Trophoblast cell (in vitro differentiated cells and primary cell): Measurements from ENCODE around the gene CROCC2.

ENCODE experiments used
- DNase-seq, 2 donors: peaks; one replicate each; pipeline ENCODE4 v3.0.0-alpha.2; 2016
- H2AFZ ChIP-seq: 2 replicates; pipeline ENCODE4 v1.6.1; 2013; ENCODE audit warnings: low read length, moderate library complexity, mild to moderate bottlenecking; ENCODE audit not compliant: insufficient read depth, poor library complexity
- H2AK5ac ChIP-seq: 2 replicates; pipeline ENCODE4 v1.6.1; 2013; ENCODE audit warnings: mild to moderate bottlenecking, low read length
- H2BK120ac ChIP-seq: 2 replicates; pipeline ENCODE4 v1.6.1; 2013; ENCODE audit warnings: low read length, mild to moderate bottlenecking, moderate library complexity; ENCODE audit not compliant: insufficient read depth, poor library complexity
- H2BK12ac ChIP-seq: 2 replicates; pipeline ENCODE4 v1.6.1; 2013; ENCODE audit warnings: mild to moderate bottlenecking, low read length, moderate library complexity
- H2BK5ac ChIP-seq: 2 replicates; pipeline ENCODE4 v1.6.1; 2013; ENCODE audit warnings: low read length, low read depth, moderate library complexity, mild to moderate bottlenecking; ENCODE audit not compliant: poor library complexity
- H3K14ac ChIP-seq: 2 replicates; pipeline ENCODE4 v1.6.1; 2013; ENCODE audit warnings: mild to moderate bottlenecking, low read length
- H3K18ac ChIP-seq: 2 replicates; pipeline ENCODE4 v1.6.1; 2013; ENCODE audit warnings: mild to moderate bottlenecking, low read length
- H3K23ac ChIP-seq: 2 replicates; pipeline ENCODE4 v1.6.1; 2013; ENCODE audit warnings: low read length
- H3K27ac ChIP-seq: 2 replicates; pipeline ENCODE4 v1.5.1; 2013; ENCODE audit warnings: low read depth, mild to moderate bottlenecking, inconsistent platforms, low read length, moderate library complexity
- H3K27me3 ChIP-seq: 2 replicates; pipeline ENCODE4 v1.6.1; 2013; ENCODE audit warnings: inconsistent platforms, mild to moderate bottlenecking, low read length, moderate library complexity; ENCODE audit not compliant: insufficient read depth
- H3K36me3 ChIP-seq, 2 experiments: 1 replicate in 1 of 2; 2 replicates in 1 of 2; pipeline ENCODE4 v1.6.1; 2013; ENCODE audit warnings: low read length in 2 of 2, mild to moderate bottlenecking in 2 of 2, moderate library complexity in 1 of 2; ENCODE audit not compliant: insufficient read depth in 2 of 2, control insufficient read depth in 1 of 2
- H3K4ac ChIP-seq: 2 replicates; pipeline ENCODE4 v1.6.1; 2013; ENCODE audit warnings: low read depth, mild to moderate bottlenecking, low read length, moderate library complexity
- H3K4me1 ChIP-seq, 2 experiments: 1 replicate in 1 of 2; 2 replicates in 1 of 2; pipeline ENCODE4 v1.6.1; 2013; ENCODE audit warnings: low read length in 2 of 2, mild to moderate bottlenecking in 2 of 2, moderate library complexity in 1 of 2; ENCODE audit not compliant: insufficient read depth in 2 of 2, control insufficient read depth in 1 of 2
- H3K4me2 ChIP-seq: 2 replicates; pipeline ENCODE4 v1.6.1; 2013; ENCODE audit warnings: inconsistent platforms, mild to moderate bottlenecking, low read length, moderate library complexity
- H3K4me3 ChIP-seq: 2 replicates; pipeline ENCODE4 v1.5.1; 2013; ENCODE audit warnings: mild to moderate bottlenecking, low read depth, low read length, inconsistent platforms
- H3K79me1 ChIP-seq: one replicate; pipeline ENCODE4 v1.6.1; 2013; ENCODE audit warnings: low read length
- H3K79me2 ChIP-seq: 2 replicates; pipeline ENCODE4 v1.6.1; 2013; ENCODE audit warnings: low read length, mild to moderate bottlenecking; ENCODE audit not compliant: control insufficient read depth, insufficient read depth, poor library complexity
- H3K9ac ChIP-seq: 2 replicates; pipeline ENCODE4 v1.6.1; 2013; ENCODE audit warnings: mild to moderate bottlenecking, low read length
- H3K9me3 ChIP-seq: 2 replicates; pipeline ENCODE4 v1.6.1; 2013; ENCODE audit warnings: low read depth, mild to moderate bottlenecking, control low read depth, inconsistent platforms, low read length; ENCODE audit not compliant: insufficient read depth
- H4K12ac ChIP-seq: 2 replicates; pipeline ENCODE4 v1.6.1; 2013; ENCODE audit warnings: low read depth, mild to moderate bottlenecking, low read length, moderate library complexity
- H4K8ac ChIP-seq: 2 replicates; pipeline ENCODE4 v1.6.1; 2013; ENCODE audit warnings: low read depth, mild to moderate bottlenecking, low read length, moderate library complexity
- H4K91ac ChIP-seq: one replicate; pipeline ENCODE4 v1.6.1; 2013; ENCODE audit warnings: low read depth, mild to moderate bottlenecking, low read length, moderate library complexity
- WGBS: extraction: QIAGEN DNeasy Blood & Tissue Kit; methylation state at CpG from one replicate; pipeline ENCODE4 v1.1.7; 2013; ENCODE audit warnings: missing lambda C conversion rate; ENCODE audit not compliant: insufficient read length, insufficient coverage; ENCODE audit errors: extremely low coverage; 5-methylcytosine and 5-hydroxymethylcytosine counted together

Gene CROCC2

DNA sequence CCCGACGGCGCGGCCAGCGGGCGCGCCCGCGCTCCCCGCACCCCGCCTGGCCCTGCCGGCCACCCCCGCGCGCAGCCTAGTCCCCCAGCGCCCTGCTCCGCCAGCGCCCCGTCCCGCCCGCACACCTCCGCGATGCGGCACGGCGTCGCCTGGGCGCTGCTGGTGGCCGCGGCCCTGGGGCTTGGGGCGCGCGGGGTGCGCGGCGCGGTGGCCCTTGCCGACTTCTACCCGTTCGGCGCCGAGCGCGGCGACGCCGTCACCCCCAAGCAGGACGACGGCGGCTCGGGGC lies 92.5 kb downstream of the CROCC2 start:
- no peaks in the 10 kb centered on the region for H3K36me3 ChIP-seq
- H3K79me2 ChIP-seq: no peaks in the 10 kb centered on the region
- H3K4ac ChIP-seq: no peak overlapping the region
- no peak overlapping the region for H3K27ac ChIP-seq
- H4K8ac ChIP-seq: no peak overlapping the region
- peaks cover 2% of the 10 kb centered on the region for H3K79me1 ChIP-seq
- H3K4me1 ChIP-seq: peaks cover 0 to 10% of the 10 kb centered on the region in 2 experiments
- peaks cover 11% of the 10 kb centered on the region for H3K27me3 ChIP-seq
- H2BK5ac ChIP-seq: no peak overlapping the region
- peak overlapping the region; percentile 75 for H3K4me2 ChIP-seq
- peak overlapping the region; percentile 54 for H3K4me3 ChIP-seq
- H2BK120ac ChIP-seq: no peak overlapping the region
- H2AFZ ChIP-seq: no peak overlapping the region
- no peak overlapping the region for H2AK5ac ChIP-seq
- no CpG with 5 or more reads among the region's 51 CpGs for WGBS
- no peak overlapping the region for H3K18ac ChIP-seq
- H3K14ac ChIP-seq: no peak overlapping the region
- H3K9me3 ChIP-seq: peaks cover 19% of the 10 kb centered on the region
- H3K9ac ChIP-seq: no peak overlapping the region
- no peak overlapping the region for H4K91ac ChIP-seq
- no peak overlapping the region for H3K23ac ChIP-seq
- H2BK12ac ChIP-seq: no peak overlapping the region
- DNase-seq: no peak
- no peak overlapping the region for H4K12ac ChIP-seq

DNA sequence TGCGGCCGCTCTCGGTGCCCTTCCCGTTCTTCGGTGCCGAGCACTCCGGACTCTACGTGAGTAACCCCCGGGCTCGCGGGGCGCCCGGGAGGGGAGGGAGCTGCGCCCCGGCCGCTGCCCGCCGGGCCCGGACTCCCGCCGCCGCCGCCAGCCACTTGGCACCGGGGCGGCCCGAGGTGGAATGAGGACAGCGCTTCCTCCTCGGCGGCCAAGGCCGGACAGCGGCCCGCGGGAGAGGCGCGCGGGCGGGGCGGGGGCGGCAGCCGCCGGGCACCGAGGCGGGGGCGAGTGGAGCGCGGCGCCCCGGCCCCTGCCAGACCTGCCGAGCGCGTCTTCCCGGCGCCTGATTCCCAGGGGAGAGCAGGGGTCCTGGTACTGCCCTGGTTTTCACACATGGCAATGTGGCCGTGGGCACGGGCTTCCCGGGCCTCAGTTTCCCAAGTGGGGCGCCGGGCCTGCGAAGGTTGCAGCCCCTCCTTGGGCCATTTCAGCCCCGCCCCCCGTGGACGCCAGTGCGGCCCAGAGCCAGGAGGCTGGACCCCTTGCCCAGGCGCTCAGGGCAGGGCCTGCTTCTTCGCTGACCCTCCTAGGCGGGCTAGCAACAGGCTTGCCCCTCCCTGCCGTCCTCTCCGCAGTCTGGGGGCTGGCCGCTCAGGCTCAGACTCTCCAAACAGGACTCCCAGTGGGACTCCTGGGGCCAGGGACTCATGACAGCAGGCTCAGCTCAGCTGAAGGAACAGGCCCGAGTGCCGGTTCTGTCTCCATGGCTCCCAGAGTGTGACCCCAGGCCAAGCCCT lies 93.1 kb downstream of the CROCC2 start:
- H2AFZ ChIP-seq: no peak overlapping the region
- peak overlapping the region; percentile 75 for H3K4me2 ChIP-seq
- H3K27me3 ChIP-seq: peaks cover 11% of the 10 kb centered on the region
- no peak overlapping the region for H3K4ac ChIP-seq
- H2BK12ac ChIP-seq: no peak overlapping the region
- H4K8ac ChIP-seq: no peak overlapping the region
- WGBS: no CpG with 5 or more reads among the region's 71 CpGs
- peaks cover 2% of the 10 kb centered on the region for H3K79me1 ChIP-seq
- H3K14ac ChIP-seq: no peak overlapping the region
- no peaks in the 10 kb centered on the region for H3K79me2 ChIP-seq
- H3K4me1 ChIP-seq: peaks cover 0 to 10% of the 10 kb centered on the region in 2 experiments
- H4K91ac ChIP-seq: no peak overlapping the region
- no peaks in the 10 kb centered on the region for H3K36me3 ChIP-seq
- no peak overlapping the region for H2BK5ac ChIP-seq
- no peak overlapping the region for H3K18ac ChIP-seq
- H3K27ac ChIP-seq: no peak overlapping the region
- DNase-seq: peak in 1 of 2 donors; percentile 1
- H3K9ac ChIP-seq: no peak overlapping the region
- H3K23ac ChIP-seq: no peak overlapping the region
- H3K4me3 ChIP-seq: peak overlapping the region; percentile 54
- H3K9me3 ChIP-seq: peaks cover 19% of the 10 kb centered on the region
- H4K12ac ChIP-seq: no peak overlapping the region
- H2BK120ac ChIP-seq: no peak overlapping the region
- H2AK5ac ChIP-seq: no peak overlapping the region

GRCh38 chr2:240999873-241000541 lies 93.9 kb downstream of the CROCC2 start:
- peak overlapping the region; percentile 27 for H3K4me3 ChIP-seq
- H3K4me2 ChIP-seq: no peak overlapping the region
- H3K36me3 ChIP-seq: no peaks in the 10 kb centered on the region
- DNase-seq: no peak
- no peak overlapping the region for H2BK12ac ChIP-seq
- H2AK5ac ChIP-seq: no peak overlapping the region
- H2AFZ ChIP-seq: no peak overlapping the region
- H3K23ac ChIP-seq: no peak overlapping the region
- H4K12ac ChIP-seq: no peak overlapping the region
- peaks cover 11% of the 10 kb centered on the region for H3K27me3 ChIP-seq
- H2BK120ac ChIP-seq: no peak overlapping the region
- H3K4ac ChIP-seq: no peak overlapping the region
- no CpG with 5 or more reads among the region's 19 CpGs for WGBS
- peaks cover 2% of the 10 kb centered on the region for H3K79me1 ChIP-seq
- H3K14ac ChIP-seq: no peak overlapping the region
- H3K9ac ChIP-seq: no peak overlapping the region
- H3K79me2 ChIP-seq: no peaks in the 10 kb centered on the region
- H3K9me3 ChIP-seq: peaks cover 19% of the 10 kb centered on the region
- no peak overlapping the region for H4K8ac ChIP-seq
- H3K4me1 ChIP-seq: peaks cover 0 to 10% of the 10 kb centered on the region in 2 experiments
- no peak overlapping the region for H2BK5ac ChIP-seq
- no peak overlapping the region for H4K91ac ChIP-seq
- H3K18ac ChIP-seq: no peak overlapping the region
- no peak overlapping the region for H3K27ac ChIP-seq

- no peak overlapping the region for H3K27ac ChIP-seq
- no peak overlapping the region for H4K12ac ChIP-seq
- H3K4me1 ChIP-seq: peaks cover 0 to 10% of the 10 kb centered on the region in 2 experiments
- DNase-seq: no peak
- H2AFZ ChIP-seq: no peak overlapping the region
- no peaks in the 10 kb centered on the region for H3K79me2 ChIP-seq
- H4K8ac ChIP-seq: no peak overlapping the region
- H3K79me1 ChIP-seq: peaks cover 2% of the 10 kb centered on the region
- H2AK5ac ChIP-seq: no peak overlapping the region
- H3K4me2 ChIP-seq: no peak overlapping the region
- H3K9me3 ChIP-seq: peaks cover 19% of the 10 kb centered on the region
- H3K14ac ChIP-seq: no peak overlapping the region
- no peaks in the 10 kb centered on the region for H3K36me3 ChIP-seq
- H4K91ac ChIP-seq: no peak overlapping the region
- whole genome bisulfite sequencing: no CpG with 5 or more reads among the region's 9 CpGs
- no peak overlapping the region for H3K18ac ChIP-seq
- H2BK120ac ChIP-seq: no peak overlapping the region
- no peak overlapping the region for H2BK12ac ChIP-seq
- no peak overlapping the region for H3K9ac ChIP-seq
- no peak overlapping the region for H3K4ac ChIP-seq
- H3K27me3 ChIP-seq: peaks cover 11% of the 10 kb centered on the region
- H3K23ac ChIP-seq: no peak overlapping the region
- H3K4me3 ChIP-seq: no peak overlapping the region
- H2BK5ac ChIP-seq: no peak overlapping the region
These were observed 94.7 kb downstream of the CROCC2 start for GRCh38 chr2:241000831-241001321.
